ENCODE data around the gene TLCD2.
"Not testable (repeated sequence)": the region's sequence is repeated elsewhere in the genome, so short reads cannot be mapped to it uniquely, and the experiment has no call there.

The TLCD2 gene

GRCh38 chr17:1684378-1685189 is 25.6 kb downstream of the TLCD2 start, which contains the start of gene PRPF8:
Gene PRPF8, minus strand, starts transcription at chr17:1684867. Its CDS starts 296 bp downstream, at chr17:1684571.
- peak; percentile 98 for DNase-seq
- ATAC-seq = peak; percentile 100

- no peak for ATAC-seq
- DNase-seq = no peak
Observed at GRCh38 chr17:1683459-1683858, 26.7 kb downstream of the TLCD2 start.

GRCh38 chr17:1676401-1676800 is 33.8 kb downstream of the TLCD2 start:
- DNase-seq (no peak), ATAC-seq (no peak)

GRCh38 chr17:1673041-1673785 is 37.0 kb downstream of the TLCD2 start:
- peak; percentile 14 for DNase-seq
- peak; percentile 25 for ATAC-seq

- not testable (repeated sequence) for ATAC-seq, DNase-seq
Observed at GRCh38 chr17:1663934-1664333, 46.2 kb downstream of the TLCD2 start.

- DNase-seq (no peak), ATAC-seq (no peak)
Observed at GRCh38 chr17:1661045-1661444, 49.1 kb downstream of the TLCD2 start.

GRCh38 chr17:1658100-1658499 is 52.1 kb downstream of the TLCD2 start:
- no peak for ATAC-seq

DNA sequence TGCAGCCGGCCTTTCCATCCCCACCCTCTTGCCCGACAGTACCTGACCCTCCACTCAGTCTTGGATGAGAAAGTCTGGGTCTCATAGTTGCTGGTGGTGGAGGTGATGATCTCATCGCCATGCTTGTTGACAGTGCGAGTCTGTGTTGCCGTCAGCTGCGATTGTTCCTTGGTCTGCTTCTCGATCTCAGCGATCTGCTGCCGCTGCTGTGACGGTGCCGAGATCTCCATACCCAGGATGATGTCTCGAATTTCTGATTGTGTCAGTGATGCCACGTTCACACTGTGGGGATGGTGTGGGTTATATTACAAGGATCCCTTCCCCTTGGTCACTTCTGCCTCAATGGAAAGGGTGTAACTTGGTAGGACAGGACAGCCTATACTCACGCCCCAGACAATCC is 56.4 kb downstream of the TLCD2 start:
- DNase-seq (no peak), ATAC-seq (no peak)

More at GRCh38 chr17:1658100-1658499, 52.1 kb downstream of the TLCD2 start:
- DNase-seq = no peak

- not testable (repeated sequence) for ATAC-seq, DNase-seq
Observed at GRCh38 chr17:1652794-1653193, 57.4 kb downstream of the TLCD2 start.
